ENCODE data around the gene AGAP3.
A peak's percentile ranks its signal among the peaks of the same experiment; 100 is the strongest.

Gene AGAP3

GRCh38 chr7:151075662-151075971 lies 10.7 kb upstream of the AGAP3 start:
- CTCF ChIA-PET: no interaction called here
- H3K27me3 Mint-ChIP-seq: no peaks in the 10 kb centered on the region

GRCh38 chr7:151075978-151076426 lies 10.3 kb upstream of the AGAP3 start:
- H3K36me3 Mint-ChIP-seq: peaks cover 31% of the 10 kb centered on the region
- H3K27ac Mint-ChIP-seq: no peak overlapping the region
- no peaks in the 10 kb centered on the region for H3K27me3 Mint-ChIP-seq
- H3K4me3 Mint-ChIP-seq: no peak overlapping the region
- DNase-seq: no peak
- H3K9me3 Mint-ChIP-seq: no peaks in the 10 kb centered on the region
- CTCF ChIA-PET: interaction anchor here (1.1 to 1.2 kb wide), 3 partner anchors 13 to 114 kb away, joined by 3 to 4 read pairs (median 3); no protein-coding TSS in a partner anchor
- peaks cover 20% of the 10 kb centered on the region for H3K4me1 Mint-ChIP-seq

More at GRCh38 chr7:151075662-151075971, 10.7 kb upstream of the AGAP3 start:
- no peak for DNase-seq
- no peak overlapping the region for H3K27ac Mint-ChIP-seq
- peaks cover 20% of the 10 kb centered on the region for H3K4me1 Mint-ChIP-seq
- H3K9me3 Mint-ChIP-seq: no peaks in the 10 kb centered on the region
- H3K36me3 Mint-ChIP-seq: peaks cover 32% of the 10 kb centered on the region
- no peak overlapping the region for H3K4me3 Mint-ChIP-seq

DNA sequence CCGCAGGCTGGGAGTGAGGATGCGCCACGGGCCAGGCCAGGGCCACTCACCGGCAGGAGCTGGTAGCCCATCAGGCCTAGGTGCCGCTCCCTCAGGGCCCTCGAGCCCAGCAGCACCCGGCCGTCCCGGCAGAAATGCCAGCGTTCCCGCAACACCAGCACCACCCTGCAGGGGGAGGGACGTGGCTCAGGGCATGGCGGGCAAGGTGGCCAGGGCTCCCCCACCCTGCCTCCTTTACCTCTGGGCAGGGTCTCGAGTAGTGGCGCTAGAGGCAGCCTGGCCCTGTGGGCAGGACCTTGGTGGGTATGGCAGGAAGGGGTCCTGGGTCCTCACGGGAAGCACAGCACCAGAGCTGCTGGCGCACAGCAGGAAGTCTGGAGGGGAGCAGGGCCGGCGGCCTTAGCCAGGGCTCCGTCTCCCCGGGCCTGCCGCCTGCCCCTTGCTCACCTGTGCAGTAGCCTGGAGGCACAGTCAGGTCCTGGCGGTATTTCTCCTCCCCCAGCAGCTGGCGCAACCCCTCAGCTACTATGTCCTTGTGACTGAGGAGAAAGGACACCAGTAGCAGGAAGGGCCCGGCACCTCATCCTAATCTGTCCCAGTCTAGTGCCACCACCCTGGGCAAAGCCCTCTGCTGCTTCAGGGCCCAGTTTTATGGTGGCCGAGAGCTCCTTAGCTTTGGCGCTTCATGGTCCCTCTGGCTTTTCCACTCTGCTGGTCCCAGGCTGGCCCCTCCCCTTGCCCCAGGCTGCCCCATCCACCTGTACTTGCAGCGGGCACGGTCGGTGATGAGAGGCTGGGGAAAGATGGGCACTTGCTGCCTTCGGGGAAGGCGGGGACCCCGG lies 9.2 kb upstream of the AGAP3 start:
- Mint-ChIP-seq H3K4me3 (no peak overlapping the region), H3K27me3 (no peaks in the 10 kb centered on the region), H3K9me3 (no peaks in the 10 kb centered on the region), H3K27ac (no peak overlapping the region), H3K36me3 (peaks cover 29% of the 10 kb centered on the region), H3K4me1 (peaks cover 27% of the 10 kb centered on the region)
- DNase-seq: no peak
- CTCF ChIA-PET: interaction anchor here (1.1 to 1.6 kb wide), 6 partner anchors 14 to 115 kb away, joined by 3 to 4 read pairs (median 4); no protein-coding TSS in a partner anchor

DNA sequence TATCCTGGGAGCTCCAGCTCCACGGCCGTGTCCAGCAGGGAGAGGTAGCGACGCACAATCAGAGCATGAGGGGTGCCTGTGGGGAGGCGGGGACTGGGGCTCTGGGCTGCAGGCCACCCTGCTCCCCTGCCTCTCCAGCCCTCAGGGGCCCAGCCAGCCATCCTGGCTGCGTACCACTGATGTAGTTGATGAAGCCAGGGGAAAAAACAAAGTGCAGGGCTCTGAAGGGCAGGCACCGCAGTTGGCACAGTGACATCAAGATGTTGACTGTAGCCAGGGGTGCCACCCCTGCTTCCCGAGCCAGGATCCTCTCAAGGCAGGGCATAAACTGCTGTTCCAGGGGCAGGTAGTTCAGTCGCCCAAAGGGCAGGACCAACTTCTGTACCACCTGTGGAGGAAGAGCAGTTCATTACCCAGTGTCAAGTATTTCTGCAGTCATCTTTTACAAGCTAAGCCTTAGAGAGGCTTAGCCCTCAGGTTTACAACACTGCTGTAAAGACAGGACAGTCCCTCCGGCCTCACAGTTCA lies 8.5 kb upstream of the AGAP3 start:
- H3K27ac Mint-ChIP-seq: no peak overlapping the region
- DNase-seq: no peak
- H3K9me3 Mint-ChIP-seq: no peaks in the 10 kb centered on the region
- H3K4me3 Mint-ChIP-seq: peak overlapping the region; percentile 54
- CTCF ChIA-PET: interaction anchor here (1.2 to 1.6 kb wide), 3 partner anchors 14 to 34 kb away, joined by 3 to 4 read pairs (median 4); no protein-coding TSS in a partner anchor
- no peaks in the 10 kb centered on the region for H3K27me3 Mint-ChIP-seq
- peaks cover 33% of the 10 kb centered on the region for H3K4me1 Mint-ChIP-seq
- H3K36me3 Mint-ChIP-seq: peaks cover 29% of the 10 kb centered on the region

GRCh38 chr7:151078233-151079040 lies 7.8 kb upstream of the AGAP3 start:
- CTCF ChIA-PET: interaction anchor here (1.2 to 1.6 kb wide), 3 partner anchors 13 to 33 kb away, joined by 3 to 4 read pairs (median 4); no protein-coding TSS in a partner anchor
- H3K4me1 Mint-ChIP-seq: peaks cover 35% of the 10 kb centered on the region
- H3K27me3 Mint-ChIP-seq: peaks cover 1% of the 10 kb centered on the region
- DNase-seq: no peak
- peak overlapping the region; percentile 91 for H3K4me3 Mint-ChIP-seq
- no peak overlapping the region for H3K27ac Mint-ChIP-seq
- no peaks in the 10 kb centered on the region for H3K9me3 Mint-ChIP-seq
- peaks cover 30% of the 10 kb centered on the region for H3K36me3 Mint-ChIP-seq

- Mint-ChIP-seq H3K4me1 (peaks cover 42% of the 10 kb centered on the region), H3K27ac (peak overlapping the region; percentile 87), H3K4me3 (peak overlapping the region; percentile 91), H3K36me3 (peaks cover 27% of the 10 kb centered on the region), H3K9me3 (no peaks in the 10 kb centered on the region), H3K27me3 (peaks cover 5% of the 10 kb centered on the region)
- CTCF ChIA-PET: no interaction called here
- no peak for DNase-seq
Observed at GRCh38 chr7:151079199-151079910, 6.9 kb upstream of the AGAP3 start.

- DNase-seq: peak; percentile 50
- no peaks in the 10 kb centered on the region for H3K9me3 Mint-ChIP-seq
- CTCF ChIA-PET: no interaction called here
- peak overlapping the region; percentile 91 for H3K4me3 Mint-ChIP-seq
- H3K4me1 Mint-ChIP-seq: peaks cover 46% of the 10 kb centered on the region
- peaks cover 24% of the 10 kb centered on the region for H3K36me3 Mint-ChIP-seq
- H3K27ac Mint-ChIP-seq: peak overlapping the region; percentile 87
- H3K27me3 Mint-ChIP-seq: peaks cover 13% of the 10 kb centered on the region
Observed at GRCh38 chr7:151080067-151080521, 6.2 kb upstream of the AGAP3 start.

DNA sequence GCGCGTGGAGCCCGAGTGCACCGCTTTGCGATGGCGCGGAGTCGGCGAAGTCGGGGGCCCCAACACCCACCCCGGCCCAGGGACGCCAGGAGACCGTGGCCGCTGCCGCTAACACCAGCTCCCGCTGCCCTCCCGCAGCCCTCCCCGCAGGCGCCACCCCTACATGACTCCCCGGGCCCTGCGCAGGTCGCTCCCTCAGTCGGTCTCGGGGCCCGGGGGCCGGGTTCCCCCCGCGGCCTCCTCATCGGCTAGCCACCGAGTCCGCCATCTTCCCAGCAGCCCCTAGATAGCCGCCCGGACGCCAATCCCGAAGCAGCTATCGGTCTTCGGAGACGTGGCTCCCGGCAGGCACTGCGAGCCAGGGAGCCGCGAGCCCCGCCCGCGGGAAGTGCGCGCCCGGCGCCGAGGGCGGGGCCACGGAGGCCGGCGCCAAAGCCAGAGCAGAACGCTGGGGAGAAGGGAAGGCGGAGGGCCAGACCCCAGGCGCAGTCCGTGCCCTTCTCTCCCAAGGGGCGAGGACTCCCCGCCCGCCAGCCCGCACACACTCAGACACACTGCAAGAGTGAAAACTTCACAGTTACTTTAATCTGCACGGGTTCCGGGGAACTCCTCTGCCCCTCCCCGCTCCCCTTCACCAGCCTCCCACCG lies 5.6 kb upstream of the AGAP3 start, which contains the start of gene FASTK:
Gene FASTK, minus strand, starts transcription at position 288 of the 648 bp plus-strand sequence. Its CDS starts 43 bp downstream, at position 245.
- Mint-ChIP-seq H3K4me1 (peaks cover 52% of the 10 kb centered on the region), H3K36me3 (peaks cover 18% of the 10 kb centered on the region), H3K4me3 (peak within 1 kb of the TSS; percentile 91), H3K27ac (peak within 1 kb of the TSS; percentile 87), H3K9me3 (no peaks in the 10 kb centered on the region), H3K27me3 (peaks cover 18% of the 10 kb centered on the region)
- CTCF ChIA-PET: no interaction called here
- peak; percentile 93 for DNase-seq

DNA sequence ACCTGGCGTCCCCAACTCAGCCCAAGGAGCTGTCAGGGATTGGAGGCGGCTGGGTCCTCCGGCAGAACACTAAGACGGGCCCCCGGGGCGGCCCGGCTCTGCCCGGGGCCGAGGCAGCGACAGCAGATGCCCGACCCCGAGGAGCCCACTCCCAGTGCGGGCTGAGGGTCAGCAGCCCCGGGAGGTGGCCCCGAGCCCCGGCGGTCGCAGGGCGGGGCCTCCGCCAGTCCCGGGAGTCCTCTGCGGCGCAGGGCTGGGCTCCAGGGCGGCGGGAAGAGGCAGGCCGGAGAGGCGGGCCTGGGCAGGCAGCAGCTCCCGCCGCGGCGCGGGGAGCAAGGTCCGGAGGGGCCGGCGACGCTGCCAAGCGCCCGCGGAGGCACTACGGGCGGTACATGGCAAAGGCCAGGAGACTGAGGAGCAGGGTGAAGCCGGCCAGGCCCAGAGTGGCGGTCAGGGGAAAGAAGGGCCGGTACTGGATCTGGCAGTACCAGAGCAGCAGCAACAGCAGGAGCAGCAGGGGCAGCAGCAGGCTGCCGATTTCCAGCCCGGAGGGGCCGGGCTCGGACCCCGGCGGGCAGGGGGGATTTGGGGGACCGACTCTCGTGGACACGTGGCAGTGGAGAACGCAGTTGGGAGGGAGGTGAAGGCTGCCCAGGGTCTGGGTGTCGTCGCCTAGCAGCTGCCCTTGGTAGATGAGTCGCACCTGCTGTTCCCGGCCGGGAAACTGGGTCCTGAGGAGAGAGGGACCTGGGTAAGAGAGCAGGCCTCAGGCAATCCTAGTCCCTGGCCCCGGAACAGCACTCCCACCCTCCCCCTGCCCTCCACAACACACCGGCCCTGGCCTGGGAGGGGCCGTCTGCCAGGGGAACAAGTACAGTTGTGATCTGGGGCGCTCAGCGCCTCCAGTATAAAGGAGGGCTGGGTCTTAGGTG lies 4.8 kb upstream of the AGAP3 start:
- H3K4me1 Mint-ChIP-seq: peaks cover 56% of the 10 kb centered on the region
- H3K4me3 Mint-ChIP-seq: peak overlapping the region; percentile 91
- no peaks in the 10 kb centered on the region for H3K9me3 Mint-ChIP-seq
- H3K27me3 Mint-ChIP-seq: peaks cover 23% of the 10 kb centered on the region
- H3K27ac Mint-ChIP-seq: no peak overlapping the region
- no peak for DNase-seq
- peaks cover 14% of the 10 kb centered on the region for H3K36me3 Mint-ChIP-seq
- CTCF ChIA-PET: no interaction called here

DNA sequence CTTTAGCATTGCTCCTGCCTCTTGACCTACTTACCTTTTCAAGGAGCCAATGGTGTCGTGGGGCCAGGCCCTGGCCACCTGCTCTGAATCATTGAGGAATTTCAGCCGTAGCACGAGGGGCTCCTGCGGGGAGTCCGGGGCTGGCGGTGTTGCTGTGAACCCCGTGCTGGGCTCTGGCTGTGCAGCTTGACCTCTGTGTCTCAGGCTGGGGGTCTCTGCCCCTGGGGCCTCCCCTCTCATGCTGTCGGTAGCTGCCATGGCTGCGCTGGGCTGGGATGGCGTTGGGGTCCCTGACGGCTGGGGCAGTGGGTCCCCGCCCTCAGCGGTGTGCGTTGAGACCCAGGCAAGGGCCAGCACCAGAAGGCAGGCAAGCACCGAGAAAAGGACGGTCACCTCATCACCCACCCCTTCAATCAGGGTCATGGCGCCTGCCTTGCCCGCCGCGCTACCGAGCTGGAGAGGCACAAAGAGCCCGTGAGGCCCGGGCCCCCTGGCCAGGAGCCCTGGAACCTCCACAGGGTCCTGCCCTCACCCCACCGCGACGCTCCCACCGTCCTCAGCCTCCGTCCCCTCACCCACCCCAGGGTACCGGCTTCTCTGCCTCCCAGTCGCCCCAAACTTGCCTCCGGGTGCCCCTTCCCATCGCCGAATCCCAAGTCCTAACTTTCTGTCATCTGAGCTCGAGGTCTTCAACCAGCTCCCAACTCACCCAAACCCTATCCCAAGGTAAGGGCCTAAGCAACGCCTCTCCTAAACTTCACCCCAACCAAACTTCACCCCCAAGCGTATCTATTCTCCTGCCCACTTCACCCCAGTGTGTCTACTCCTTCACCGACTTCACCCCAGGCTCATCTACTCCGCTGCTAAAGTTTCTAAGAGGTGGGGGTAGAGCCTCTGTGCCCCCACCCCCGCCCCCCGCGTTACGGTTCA lies 3.9 kb upstream of the AGAP3 start:
- H3K9me3 Mint-ChIP-seq: no peaks in the 10 kb centered on the region
- H3K4me3 Mint-ChIP-seq: peak overlapping the region; percentile 85
- H3K4me1 Mint-ChIP-seq: peaks cover 60% of the 10 kb centered on the region
- peaks cover 31% of the 10 kb centered on the region for H3K27me3 Mint-ChIP-seq
- H3K36me3 Mint-ChIP-seq: peaks cover 13% of the 10 kb centered on the region
- CTCF ChIA-PET: interaction anchor here (0.8 to 1.1 kb wide), 2 partner anchors 14 to 64 kb away, joined by 3 to 4 read pairs; no protein-coding TSS in a partner anchor
- no peak for DNase-seq
- H3K27ac Mint-ChIP-seq: peak overlapping the region; percentile 83

GRCh38 chr7:151083071-151083823 lies 3.0 kb upstream of the AGAP3 start, which contains the start of gene TMUB1:
Gene TMUB1, minus strand, starts transcription at chr7:151083493. Its CDS starts 930 bp downstream, at chr7:151082563.
- no peaks in the 10 kb centered on the region for H3K9me3 Mint-ChIP-seq
- peaks cover 10% of the 10 kb centered on the region for H3K36me3 Mint-ChIP-seq
- CTCF ChIA-PET: interaction anchor here (0.8 to 1.3 kb wide), 3 partner anchors 15 to 65 kb away, joined by 3 to 4 read pairs (median 4); no protein-coding TSS in a partner anchor
- peaks cover 59% of the 10 kb centered on the region for H3K4me1 Mint-ChIP-seq
- peak within 1 kb of the TSS; percentile 85 for H3K4me3 Mint-ChIP-seq
- peak; percentile 92 for DNase-seq
- H3K27ac Mint-ChIP-seq: peak within 1 kb of the TSS; percentile 83
- H3K27me3 Mint-ChIP-seq: peaks cover 39% of the 10 kb centered on the region

Measured in activated naive CD4-positive, alpha-beta T cell treated with anti-CD3 and anti-CD28 coated beads, Interleukin-2, amount 10 ng/mL, durations not matched to agents 7 days and 5 days (primary cell).